Measurements from ENCODE around the gene CARD19.
A peak's percentile ranks its signal among the peaks of the same experiment; 100 is the strongest.

Gene CARD19

GRCh38 chr9:93096131-93096802 is at the start of gene CARD19:
CARD19 (plus strand) TSS chr9:93096217; CDS start chr9:93096346, 129 bp downstream.
- no peak for DNase-seq (ENCODE audit: low spot score)

DNA sequence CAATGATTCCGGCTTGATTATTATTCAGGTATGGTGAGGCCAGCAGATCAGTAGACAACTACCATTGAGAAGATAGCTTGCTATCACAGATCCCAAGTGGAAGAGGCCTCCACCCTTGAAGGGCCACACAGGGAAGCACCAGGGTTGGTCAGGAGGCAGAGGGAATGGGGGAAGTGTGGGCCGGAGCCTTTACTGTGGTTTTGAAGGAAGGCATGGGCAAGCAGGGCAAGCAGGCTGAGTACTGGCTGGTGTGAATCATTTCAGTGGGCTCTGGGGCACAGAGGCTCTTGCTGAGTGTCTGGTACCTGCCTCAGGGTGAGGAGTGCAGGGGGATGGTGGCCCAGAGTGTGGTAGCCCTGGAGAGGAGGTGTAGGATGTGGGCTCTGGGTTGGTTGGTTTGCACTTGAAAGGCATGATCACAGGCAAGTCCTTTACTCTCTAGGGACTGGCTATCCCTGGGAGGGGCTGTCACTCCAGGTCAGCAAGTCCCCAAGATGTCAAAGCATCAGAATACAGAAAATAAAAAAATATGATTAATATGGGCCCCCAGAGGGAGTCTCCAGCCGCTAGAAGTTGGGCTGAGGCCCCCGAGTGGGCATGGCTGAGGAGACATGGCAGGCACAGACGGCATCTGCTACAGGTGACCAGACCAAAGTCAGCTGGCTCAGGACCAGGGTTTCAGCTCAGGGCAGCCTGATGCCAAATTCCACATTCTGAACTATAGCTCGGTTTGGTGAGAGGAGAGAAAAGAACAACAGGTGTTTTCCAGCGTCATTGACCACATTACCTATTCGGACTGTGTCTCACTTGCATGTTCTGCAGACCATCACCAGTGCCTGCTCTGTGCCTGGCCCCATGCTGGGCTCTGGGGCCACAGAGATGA is 47.2 kb upstream of the CARD19 start:
- no peak for DNase-seq (ENCODE audit: low spot score)

DNA sequence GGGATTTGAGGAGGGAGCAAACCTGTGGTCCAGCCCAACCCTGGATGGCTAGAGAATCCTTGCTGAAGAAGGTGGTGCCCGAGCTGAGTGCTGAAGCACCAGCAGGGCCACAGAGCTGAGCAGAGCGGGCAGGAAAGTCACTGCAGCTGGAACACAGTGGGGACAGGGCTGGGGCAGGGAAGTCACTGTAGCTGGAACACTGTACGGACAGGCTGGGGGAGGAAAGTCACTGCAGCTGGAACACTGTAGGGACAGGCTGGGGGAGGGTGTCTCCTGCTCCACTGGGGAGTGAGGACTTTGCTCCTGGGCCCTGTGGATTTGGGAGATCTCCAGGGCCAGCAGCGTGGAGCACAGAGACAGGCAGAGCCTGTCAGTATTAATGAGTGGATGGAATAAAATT is 46.5 kb upstream of the CARD19 start:
- DNase-seq (ENCODE audit: low spot score): no peak

DNA sequence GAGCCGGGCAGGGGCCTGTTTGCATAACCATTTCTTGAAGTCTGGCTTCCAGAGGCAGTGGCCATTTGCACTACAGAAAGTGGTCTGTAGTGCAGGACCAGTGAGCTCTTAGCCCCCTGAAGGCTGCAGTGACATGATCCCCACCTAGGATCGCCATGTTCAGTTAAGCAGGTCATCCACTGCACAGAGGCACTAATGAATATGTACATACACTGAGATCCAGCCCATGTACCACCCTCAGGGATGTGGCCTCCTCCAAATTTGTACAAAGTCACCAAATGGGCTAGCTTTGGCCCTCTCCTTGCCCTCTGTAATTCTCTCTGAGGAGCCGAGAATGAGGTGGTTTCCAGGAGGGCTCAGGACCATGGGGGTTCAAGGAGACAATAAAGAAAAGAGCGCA is 45.8 kb upstream of the CARD19 start:
- DNase-seq (ENCODE audit: low spot score): no peak

GRCh38 chr9:93051680-93052089 is 44.3 kb upstream of the CARD19 start:
- DNase-seq (ENCODE audit: low spot score): peak; percentile 71

DNA sequence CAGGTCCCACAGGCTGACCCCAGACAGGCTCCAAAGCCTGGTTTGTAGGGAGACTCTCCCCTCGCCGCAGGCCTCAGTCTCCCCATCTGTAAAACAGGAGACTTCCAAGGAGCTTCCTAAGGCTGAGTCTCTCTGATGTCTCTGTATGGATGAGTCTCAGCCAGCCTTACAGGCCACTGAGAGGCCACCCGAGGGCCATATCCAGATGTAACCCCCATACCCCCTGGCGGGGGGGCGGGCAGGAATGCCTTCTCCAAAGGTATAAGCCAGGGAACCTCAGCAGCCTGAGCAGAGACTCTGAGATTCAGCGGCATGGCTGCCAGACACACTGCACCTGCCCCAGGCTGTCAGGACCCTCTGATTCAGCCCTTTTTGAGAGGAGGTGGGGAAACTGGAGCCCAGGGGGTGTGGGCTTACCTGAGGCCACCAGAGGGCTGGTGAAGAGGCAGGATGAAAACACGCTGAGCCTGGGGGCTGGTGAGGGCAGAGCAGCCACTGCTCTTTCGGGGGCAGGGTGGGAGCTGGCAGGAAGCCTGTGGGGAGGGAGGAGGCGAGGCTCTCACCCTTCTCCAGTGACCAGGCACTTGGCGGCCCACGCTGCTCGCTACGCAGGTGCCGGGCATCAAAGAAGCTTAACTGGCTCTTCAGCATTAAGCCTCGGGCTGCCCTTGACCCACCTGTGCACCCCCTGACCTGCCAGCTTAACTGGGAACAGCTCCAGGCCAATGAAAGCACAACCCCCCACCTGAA is 43.1 kb upstream of the CARD19 start:
- no peak for DNase-seq (ENCODE audit: low spot score)

- no peak for DNase-seq (ENCODE audit: low spot score)
These were observed 42.2 kb upstream of the CARD19 start for GRCh38 chr9:93053781-93054331.

DNA sequence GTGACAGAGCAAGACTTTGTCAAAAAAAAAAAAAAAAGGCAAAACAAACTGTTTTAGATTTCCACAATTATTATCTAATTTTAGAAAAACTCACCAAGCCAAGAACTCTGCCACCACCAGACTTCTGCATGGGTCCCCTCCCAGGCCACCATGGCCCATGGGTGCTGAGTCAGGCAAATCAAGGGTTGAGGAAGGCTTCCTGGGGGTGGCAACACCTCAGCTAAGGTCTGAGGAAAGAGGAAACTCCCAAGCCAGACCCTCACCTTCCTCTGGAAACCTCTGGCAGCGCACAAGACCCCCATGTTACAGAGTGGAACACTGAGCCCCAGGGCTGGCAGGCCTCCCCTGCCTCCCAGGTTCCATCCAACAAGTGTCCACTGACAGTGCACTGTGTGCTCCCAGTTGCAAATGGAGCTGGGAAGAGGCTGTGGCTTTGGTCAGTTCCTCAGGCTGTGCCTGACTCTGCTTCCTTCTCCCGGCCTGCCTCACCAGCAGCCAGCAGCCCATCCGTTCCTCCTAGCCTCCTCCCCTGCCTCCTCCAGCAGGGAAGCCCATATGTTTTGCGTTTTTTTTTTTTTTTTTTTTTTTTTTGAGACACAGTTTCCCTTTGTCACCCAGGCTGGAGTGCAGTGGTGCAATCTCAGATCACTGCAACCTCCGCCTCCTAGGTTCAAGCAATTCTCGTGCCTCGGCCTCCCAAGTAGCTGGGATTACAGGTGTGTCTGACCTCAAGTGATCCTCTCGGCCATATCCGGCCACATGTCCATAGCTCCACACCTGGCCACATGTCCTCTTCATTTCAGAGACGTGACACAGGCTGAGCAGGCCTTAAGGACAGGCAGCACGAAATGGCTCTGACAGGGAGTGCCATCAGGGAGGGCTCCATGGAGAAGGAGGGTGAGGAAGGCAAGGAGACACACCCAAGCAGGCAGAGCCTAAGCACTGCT is 41.0 kb upstream of the CARD19 start:
- no peak for DNase-seq (ENCODE audit: low spot score)

- DNase-seq (ENCODE audit: low spot score): no peak
These were observed 38.8 kb upstream of the CARD19 start for GRCh38 chr9:93057042-93057702.

- DNase-seq (ENCODE audit: low spot score): no peak
These were observed 38.2 kb upstream of the CARD19 start for GRCh38 chr9:93057703-93058354.

DNA sequence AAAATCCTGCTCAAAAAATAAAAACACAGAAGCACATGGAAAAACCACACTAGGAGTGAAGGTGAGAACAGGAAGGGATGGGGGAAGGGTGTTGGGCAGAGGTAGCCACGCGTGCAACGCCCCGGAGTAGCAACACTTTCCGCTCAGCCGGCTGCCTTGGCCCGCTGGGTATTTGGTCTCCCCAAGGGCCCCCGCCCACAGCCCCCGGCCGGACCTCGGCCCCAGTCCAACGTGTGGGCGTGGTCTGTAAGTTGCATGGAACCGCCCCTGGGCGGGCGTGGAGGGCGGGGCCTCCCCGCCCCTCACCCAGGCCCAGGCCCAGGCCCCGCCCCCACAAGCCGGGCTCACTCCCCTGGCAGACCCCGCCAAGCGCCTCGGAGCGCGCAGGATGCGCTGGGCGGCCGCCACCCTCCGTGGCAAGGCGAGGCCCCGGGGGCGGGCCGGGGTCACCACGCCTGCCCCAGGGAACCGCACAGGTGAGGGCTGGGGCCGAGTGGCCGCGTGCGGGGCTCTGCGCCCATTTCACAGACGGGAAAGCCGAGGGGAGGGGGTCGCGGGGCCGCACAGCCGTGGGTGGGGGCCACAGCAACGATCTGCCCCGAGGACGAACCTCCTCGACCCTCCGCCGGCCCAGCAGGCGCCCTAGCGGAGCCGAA is 37.5 kb upstream of the CARD19 start, which contains the start of gene SUSD3:
TSS of gene SUSD3 (plus strand) at position 347 of the 656 bp plus-strand sequence. CDS start at position 389, 42 bp downstream.
- DNase-seq (ENCODE audit: low spot score): no peak

GRCh38 chr9:93059011-93059714 is 36.9 kb upstream of the CARD19 start:
- no peak for DNase-seq (ENCODE audit: low spot score)

DNA sequence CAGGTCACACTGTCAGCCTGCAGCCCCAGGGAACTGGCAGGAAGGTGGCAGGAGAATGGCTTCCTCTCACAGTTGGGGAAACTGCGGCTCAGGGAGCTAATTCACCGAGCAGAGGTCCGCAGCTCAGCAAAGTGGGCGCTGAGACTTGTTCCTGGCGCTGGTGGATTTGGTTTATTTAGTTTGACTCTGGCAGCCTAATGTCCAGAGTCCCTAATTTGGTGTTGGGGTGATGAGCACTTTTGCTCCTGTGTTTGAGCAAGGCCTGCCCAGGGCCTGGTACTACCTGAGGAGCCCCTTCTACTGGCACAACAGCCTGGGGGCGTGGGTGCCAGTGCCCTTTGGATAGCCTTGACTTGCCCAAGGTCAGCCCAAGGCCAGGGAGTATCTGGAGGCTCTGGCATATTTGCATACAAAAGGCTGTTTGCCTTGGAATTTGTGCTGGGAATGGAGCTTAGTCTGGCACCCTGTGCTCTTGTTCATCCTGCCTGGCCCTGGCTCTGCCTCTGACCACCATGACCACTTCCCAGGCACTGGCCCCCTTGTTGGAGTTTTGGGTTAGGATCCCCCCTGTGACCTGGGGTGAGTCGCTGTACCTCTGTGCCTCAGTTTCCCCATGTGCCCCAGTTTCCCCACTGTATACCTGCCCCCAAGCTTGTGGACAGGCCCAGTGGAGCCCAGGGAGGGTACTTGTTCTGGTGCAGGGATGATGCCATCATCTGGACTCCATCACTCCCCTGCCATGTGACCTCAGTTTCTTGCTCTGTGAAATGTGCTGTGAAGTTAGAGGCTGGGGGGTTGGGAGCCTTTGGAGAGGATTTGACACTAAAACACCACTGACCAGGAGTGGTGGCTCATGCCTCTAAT is 36.1 kb upstream of the CARD19 start:
- DNase-seq (ENCODE audit: low spot score): peak; percentile 63

DNA sequence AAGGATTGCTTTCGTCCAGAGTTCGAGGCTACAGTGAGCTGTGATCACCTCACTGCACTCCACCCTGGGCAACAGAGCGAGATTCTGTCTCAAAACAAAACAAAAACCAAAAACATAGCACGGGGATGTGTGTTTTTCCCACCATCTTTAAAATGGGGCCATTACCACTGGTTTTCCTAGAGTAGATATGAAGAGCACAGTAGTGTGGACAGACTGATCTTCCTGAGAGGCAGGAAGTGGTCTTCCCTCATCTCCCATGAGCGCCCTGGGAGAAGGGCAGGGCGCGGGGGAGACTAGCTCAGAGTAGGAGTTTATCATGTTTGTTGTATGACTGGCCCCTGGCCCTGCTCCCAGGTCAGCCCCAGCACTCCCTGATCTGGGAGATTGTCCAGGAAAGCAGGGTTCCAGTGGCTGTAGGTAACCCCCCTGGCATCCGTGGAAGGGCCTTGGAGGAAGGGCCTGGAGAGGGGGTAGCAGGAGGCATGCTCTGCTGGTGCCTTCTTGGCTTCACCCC is 35.2 kb upstream of the CARD19 start:
- DNase-seq (ENCODE audit: low spot score): peak; percentile 50

DNA sequence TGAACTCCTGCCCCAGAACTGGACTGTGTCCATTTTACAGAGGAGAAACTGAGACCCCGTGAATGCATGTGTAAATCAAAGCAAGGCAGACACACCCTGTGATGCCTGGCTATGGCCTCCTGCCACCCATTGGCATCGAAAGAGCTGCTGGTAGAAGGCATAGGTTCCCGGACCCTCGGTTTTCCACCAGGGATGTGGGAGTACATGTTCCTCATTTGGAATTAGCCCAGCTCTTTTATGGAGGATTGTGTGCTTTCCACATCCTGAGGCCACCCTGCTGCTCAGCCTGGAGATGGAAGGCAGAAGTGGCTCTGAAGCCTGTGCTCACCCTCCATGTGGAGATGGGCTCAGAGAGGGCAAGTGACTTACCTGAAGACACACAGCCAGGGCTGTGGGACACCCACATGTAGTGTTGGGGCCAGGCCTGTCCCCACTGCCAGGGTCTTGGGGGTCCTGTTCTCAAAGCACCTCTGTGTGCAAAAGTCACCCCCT is 34.7 kb upstream of the CARD19 start:
- no peak for DNase-seq (ENCODE audit: low spot score)

- peak; percentile 65 for DNase-seq (ENCODE audit: low spot score)
These were observed 33.9 kb upstream of the CARD19 start for GRCh38 chr9:93061791-93062763.

Data from left forelimb (tissue), 1 donor.